ENCODE data around the gene RNF182. TPM values are rescaled to one million over a fixed set of nuclear protein-coding genes. Genes with fewer than 3 reads are reported as not detected.
"Not testable (repeated sequence)": the region's sequence is repeated elsewhere in the genome, so short reads cannot be mapped to it uniquely, and the experiment has no call there.

The RNF182 gene
- total RNA-seq, 1 donor from 2014 or later = 1.7 TPM

DNA sequence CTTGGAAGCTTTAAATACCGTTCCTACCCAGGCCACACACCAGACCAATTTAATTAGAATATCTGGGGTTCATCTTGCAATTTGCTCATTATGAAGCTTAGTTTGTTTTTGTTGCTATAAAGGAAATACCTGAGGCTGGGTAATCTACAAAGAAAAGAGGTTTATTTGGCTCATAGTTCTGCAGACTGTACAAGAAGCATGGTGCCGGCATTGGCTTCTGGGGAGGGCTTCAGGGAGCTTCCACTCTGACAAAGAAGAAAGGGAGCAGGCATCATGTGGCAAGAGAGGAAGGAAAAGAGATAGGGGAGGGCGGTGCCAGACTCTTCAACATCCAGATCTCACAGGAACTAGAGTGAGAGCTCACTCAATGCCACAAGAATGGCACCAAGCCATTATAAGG lies 73.6 kb downstream of the RNF182 start:
- DNase-seq (ENCODE audit: low spot score) = no peak

DNA sequence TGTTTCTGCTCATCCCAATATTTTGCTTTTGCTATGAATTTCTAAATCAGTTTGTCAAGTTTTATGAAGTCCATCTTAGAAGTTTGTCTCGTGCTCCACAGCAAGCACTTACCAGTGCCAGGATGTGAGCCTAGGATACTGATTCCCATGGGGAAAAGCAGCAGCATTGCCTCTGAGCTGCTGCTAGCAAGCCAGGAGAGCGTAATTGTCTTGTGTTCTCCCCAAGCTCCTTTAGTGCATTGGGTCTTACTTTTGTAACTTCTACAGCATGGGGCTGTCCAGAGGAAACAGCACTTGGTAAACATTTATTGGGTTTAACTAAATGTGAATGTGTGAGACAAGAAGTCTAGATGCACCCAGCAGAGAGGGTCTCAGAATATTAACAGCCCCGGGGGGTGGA lies 76.1 kb downstream of the RNF182 start:
- DNase-seq (ENCODE audit: low spot score) = no peak

DNA sequence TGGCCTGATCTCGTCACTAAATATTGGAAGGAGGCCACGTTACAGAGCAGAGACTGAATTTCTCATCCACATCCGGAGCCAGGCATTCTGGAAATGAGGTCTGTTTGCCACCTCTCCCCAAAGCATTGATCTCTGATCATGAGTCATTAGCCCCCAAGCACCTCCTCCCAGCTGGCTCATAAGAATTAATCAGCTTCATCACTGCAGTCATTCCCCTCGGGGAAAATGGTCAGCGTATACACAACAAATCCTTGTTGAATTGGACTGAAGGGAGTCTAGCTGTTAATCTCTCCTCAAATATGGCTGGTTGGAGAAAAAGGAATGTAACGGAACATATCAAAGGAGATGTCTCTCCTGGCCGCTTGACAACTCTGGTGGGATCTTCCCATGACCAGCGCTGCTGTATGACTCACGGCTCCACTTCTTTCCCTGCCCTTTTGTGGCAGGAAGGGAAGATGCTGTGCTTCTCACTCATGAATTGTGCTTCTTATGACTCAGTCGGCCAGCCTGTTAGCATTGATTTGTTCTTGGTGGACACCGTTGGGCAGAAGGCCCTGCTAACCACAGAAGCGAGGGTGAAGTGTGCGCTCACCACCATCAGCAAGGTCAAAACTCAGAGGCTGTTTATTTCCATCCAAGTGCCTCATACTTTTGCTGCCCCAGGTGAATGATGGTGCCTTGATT lies 76.7 kb downstream of the RNF182 start:
- no peak for DNase-seq (ENCODE audit: low spot score)

DNA sequence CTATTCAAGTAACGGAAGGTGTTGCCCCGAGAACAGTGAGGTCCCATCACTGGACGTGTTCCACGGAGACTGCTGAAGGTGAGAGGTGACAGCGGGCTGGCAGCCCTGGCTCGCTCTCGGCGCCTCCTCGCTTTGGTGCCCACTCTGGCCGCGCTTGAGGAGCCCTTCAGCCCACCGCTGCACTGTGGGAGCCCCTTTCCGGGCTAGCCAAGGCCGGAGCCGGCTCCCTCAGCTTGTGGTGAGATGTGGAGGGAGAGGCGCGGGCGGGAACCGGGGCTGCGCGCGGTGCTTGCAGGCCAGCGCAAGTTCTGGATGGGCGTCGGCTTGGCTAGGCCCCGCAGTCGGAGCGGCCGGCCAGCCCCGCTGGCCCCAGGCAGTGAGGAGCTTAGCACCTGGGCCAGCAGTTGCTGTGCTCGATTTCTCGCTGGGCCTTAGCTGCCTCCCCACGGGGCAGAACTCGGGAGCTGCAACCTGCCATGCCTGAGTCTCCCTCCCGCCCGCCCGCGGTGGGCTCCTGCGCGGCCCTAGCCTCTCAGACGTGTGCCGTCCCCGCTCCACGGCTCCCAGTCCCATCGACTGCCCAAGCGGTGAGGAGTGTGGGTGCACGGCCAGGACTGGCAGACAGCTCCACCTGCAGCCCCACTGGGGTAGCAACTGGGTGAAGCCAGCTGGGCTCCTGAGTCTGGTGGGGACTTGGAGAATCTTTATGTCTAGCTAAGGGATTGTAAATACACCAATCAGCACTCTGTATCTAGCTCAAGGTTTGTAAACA lies 77.6 kb downstream of the RNF182 start:
- no peak for DNase-seq (ENCODE audit: low spot score)

DNA sequence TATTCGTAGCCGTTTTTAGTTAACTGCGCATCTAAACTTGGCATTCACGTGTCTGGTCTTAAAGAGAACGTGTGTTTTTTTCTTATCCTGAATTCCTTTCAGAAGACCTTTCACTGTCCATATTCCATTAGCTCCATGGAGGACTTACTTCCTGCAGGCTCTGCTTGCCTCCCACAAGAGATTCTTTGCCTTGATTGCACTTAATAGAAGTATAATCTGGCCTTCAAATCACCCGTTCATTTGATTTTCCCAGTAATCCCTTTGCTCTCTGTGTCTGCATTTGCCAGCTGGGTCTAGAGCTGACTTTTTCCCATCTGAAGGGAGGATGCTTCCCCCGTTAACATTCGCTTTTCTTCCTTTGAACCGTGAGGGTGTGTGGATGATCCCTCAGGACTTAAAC lies 79.5 kb downstream of the RNF182 start:
- no peak for DNase-seq (ENCODE audit: low spot score)

DNA sequence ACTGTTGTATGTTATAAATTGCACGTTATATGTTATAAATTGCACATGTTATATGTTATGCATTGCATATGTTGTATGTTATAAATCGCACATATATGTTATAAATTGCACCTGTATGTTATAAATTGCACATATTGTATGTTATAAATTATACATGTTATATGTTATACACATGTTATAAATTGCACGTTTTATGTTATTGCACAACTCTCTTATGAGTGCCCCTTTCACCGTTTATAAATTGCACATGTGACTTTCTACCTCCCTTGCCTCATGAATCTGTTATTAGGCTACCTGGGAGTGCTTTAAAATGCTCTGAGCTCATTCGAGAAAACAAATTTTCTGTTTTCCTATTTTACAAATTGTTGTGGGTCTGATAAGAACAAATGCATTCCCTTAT lies 84.1 kb downstream of the RNF182 start:
- no peak for DNase-seq (ENCODE audit: low spot score)

DNA sequence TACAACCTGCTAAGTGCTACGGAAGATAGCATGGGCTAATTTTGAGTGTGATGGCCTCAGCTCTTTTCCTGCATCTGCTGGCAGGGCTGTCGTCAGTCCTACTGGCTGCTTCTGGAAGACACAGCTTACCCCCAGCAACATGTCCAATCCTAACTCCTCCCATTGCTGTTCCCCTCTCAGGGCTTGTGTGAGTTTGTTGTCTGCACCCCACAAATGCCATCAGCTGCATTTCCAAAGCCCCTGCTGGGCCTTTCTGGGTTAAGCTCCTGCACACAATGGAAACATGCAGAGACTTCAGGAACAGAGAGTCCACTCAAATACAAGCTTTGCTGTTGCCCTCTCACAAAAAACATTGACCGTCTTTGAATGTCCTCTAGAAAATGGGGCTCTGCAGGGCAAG lies 84.7 kb downstream of the RNF182 start:
- no peak for DNase-seq (ENCODE audit: low spot score)

DNA sequence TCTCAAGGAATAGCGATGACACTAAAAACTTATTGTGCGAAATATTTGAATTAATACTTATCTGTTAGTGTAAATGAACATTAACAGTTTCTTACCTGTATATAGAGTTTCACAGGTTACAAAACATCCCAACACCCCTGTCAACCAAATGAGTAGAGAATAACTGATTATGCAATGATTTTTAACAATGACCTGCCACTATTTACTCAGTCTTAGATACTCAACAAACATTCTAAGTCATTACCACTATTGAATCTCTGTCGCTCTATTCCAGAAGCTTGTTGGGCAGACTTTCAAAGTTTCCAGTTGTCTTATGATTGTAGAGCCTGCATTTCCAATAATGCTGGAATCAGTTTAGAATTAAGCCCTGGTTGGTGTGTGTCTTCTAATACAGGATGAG lies 85.5 kb downstream of the RNF182 start:
- no peak for DNase-seq (ENCODE audit: low spot score)

DNA sequence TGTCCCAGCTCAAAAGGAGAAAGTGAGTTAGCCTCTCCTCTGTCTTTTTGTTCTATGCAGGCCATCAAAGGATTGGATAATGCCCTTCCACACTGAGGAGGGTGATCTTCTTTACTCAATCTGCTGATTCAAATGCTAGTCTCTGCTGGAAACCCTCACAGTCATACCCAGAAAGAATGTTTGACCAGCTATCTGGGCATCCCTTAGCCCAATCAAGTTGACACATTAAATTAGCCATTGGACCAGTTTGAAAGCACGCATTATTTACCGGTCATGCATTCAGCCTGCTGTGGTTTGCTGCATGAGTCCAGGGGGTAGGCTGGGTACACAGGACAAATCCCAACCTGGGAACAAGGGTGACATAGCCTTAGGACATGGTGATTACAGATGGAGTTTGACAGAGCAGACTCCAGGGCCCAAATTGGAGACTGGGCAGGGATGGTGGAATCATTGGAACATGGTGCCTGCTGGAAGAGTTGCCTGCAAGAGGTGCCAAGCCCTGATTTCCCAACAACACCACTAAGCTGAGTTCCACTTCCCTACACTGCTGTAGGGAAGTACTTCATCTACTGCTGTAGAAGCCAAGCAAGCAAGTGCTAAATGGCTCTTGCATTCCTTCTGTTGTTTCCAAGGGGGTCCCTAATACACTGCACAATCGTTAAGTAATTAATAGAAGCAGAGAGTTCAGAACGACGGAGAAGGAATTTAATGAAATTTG lies 87.7 kb downstream of the RNF182 start:
- no peak for DNase-seq (ENCODE audit: low spot score)

DNA sequence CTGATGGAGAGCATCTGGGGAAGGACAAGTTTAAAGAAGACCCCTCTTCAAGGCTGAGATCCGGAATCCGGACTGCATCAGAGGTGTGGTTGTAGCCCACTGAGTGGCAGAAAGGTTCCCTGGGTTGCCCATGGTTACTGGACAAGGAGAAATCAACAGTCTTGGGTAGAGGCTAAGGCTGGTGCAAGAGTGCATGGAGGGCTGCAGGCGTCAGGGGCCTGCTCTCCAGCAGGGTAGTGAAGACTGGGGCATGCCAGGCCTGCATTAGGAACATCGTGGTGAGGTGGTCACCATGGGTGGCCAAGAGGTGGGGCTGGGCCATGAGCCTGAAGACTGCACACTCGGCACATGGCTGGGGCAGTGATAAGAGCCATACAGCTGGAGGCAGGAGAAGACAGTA lies 91.2 kb downstream of the RNF182 start:
- DNase-seq (ENCODE audit: low spot score) = no peak

DNA sequence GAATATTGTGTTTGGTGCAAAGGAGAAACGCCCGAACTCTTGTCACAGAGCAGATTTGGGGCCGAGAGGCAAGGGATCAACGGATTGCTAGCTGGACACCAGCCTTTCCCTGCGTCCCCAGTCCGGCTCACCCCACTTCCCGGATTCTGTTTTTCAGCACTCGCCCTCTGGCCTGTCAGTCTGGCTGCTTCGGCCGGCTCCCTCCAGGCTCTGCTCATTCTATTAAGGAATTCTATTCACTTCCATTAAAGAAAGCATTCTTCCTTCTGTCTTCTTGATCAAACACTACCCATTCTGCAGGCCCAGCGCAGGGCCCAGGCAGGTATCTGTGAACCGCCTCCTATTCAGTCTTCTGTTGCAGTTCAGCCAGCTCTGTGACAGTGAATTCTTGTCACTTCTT lies 91.7 kb downstream of the RNF182 start:
- no peak for DNase-seq (ENCODE audit: low spot score)

DNA sequence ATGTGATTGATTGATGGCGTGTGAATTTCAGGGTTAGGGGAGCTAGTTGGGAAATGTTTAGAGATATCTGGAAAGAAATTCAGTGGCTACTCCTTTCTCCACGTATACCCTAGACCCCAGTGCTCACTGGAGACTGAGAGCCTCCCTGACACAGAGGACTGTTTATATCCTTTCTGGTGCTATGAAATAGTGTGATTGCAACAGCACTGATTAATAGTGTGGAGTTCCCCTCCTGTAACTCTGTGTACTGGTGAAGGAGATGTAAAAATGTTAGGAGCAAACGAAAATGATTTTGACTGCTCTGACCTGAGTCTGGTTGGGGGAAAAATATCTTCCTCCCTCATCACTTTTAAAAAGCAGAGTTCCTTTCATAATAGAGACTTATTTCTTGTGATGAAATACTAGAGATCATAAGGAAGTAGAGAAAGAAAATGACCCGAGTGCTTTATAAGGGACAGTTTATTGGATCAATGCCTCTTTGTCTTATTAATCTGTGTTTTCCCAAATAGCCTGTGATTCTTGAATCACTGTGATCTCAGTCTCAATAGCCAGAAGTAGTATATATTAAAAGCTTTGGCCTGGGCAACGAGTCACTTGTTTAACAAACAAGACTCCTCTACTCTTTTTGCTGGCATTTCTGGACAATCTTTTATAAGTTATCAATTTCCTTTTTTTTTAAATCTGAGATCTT lies 92.3 kb downstream of the RNF182 start:
- DNase-seq (ENCODE audit: low spot score) = no peak

DNA sequence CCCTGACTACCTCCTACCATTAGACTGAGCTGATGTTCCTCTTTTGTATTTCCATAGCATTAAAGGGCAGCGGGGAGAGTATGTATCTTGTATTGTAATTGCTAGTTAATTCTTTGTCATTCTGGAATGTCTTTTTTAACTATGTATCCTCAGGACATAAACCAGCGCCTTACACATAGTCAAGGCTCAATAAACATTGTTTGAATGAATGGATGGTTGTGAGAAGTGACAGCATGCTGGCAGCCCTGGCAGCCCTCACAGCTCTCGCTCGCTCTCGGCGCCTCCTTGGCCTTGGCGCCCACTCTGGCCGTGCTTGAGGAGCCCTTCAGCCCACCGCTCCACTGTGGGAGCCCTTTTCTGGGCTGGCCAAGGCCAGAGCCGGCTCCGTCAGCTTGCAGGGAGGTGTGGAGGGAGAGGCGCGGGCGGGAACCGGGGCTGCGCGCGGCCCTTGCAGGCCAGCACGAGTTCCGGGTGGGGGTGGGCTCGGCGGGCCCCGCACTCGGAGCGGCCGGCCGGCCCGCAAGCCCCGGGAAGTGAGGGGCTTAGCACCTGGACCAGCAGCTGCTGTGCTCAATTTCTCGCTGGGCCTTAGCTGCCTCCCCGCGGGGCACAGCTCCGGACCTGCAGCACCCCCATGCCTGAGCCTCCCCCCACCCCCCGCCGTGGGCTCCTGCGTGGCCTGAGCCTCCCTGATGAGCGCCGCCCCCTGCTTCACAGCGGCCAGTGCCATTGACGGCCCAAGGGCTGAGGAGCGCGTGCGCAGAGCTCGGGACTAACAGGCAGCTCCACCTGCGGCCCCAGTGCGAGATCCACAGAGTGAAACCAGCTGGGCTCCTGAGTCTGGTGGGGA lies 93.1 kb downstream of the RNF182 start:
- no peak for DNase-seq (ENCODE audit: low spot score)

DNA sequence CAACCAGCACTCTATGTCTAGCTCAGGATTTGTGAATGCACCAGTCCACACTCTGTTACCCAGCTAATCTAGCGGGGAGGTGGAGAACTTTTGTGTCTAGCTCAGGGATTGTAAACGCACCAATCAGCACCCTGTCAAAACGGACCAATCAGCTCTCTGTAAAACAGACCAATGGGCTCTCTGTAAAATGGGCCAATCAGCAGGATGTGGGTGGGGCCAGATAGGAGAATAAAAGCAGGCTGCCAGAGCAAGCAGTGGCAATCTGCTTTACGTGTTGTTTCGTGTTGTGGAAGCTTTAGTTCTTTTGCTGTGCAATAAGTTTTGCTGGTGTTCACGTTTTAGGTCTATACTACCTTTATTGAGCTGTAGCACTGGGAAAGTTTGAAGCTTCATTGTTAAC lies 93.8 kb downstream of the RNF182 start:
- DNase-seq (ENCODE audit: low spot score) = not testable (repeated sequence)

DNA sequence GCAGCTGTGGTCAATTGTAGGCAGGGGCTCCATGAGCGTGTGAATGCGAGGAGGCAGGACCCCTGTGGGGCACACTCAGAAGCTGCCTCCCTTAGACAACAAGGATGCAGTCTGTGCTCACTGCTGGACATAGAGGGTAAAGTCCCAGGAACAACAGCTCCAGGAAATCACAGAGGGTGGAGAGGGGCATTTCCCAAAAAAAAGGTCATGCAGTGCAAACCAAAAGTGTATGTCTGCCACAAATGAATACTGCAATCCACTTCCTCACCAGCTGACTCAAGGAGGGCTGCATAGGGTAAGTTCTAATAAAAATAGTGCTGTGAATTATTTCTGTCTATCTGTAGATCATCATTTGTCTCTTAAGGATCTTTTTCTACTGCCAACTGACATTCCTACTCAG lies 95.8 kb downstream of the RNF182 start:
- no peak for DNase-seq (ENCODE audit: low spot score)

DNA sequence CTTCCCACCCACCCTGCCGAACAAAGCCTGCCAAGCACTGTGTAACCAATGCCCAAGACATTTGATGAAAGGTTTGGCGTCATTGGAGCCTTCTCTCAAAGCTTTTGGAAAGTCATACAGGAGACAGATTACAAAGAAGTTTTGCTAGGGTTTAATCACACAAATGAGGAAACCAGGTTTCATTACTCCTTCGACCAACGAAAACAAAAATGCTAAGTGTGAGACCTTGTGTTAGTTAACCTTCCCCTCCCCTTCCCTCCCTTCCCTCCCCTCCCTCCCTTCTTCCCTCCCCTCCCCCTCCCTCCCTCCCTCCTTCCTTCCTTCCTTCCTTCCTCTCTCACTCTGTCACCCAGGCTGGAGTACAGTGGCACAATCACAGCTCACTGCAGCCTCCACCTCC lies 96.7 kb downstream of the RNF182 start:
- DNase-seq (ENCODE audit: low spot score) = no peak

DNA sequence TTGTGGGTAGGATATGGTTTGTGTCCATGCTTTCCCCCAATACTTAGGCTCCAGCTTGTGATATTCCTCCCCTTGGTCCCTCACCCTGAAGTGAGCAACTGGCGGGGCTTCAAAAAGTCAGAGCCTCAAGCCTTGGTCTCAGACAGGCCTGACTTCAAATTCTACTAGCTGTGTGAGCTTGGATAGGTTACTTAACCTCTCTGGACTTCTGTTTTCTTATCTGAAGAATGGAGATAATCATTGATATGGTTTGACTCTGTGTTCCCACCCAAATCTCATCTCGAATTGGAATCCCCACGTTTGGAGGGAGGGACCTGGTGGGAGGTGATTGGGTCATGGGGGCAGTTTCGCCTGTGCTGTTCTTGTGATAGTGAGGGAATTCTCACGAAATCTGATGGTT lies 97.9 kb downstream of the RNF182 start:
- no peak for DNase-seq (ENCODE audit: low spot score)

DNA sequence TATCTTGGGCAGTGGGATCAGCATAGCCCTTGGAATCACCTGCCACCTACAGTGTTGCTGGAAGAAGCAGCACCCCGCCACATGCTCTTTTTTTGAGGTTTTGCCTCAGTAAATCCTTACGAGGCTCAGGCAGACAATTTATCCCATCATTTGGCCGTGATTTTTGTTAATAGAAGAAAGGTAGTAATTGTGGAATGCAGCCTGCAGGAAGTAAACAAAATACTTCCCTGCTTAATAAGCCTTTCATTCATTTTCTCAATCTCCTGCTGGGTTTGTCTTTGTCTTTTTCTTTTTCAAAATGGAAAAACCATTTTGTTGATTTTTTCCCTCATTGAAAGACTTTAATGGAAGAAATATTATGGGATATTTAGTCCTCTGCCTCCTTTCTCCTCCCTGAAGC lies 99.1 kb downstream of the RNF182 start:
- DNase-seq (ENCODE audit: low spot score) = no peak

DNA sequence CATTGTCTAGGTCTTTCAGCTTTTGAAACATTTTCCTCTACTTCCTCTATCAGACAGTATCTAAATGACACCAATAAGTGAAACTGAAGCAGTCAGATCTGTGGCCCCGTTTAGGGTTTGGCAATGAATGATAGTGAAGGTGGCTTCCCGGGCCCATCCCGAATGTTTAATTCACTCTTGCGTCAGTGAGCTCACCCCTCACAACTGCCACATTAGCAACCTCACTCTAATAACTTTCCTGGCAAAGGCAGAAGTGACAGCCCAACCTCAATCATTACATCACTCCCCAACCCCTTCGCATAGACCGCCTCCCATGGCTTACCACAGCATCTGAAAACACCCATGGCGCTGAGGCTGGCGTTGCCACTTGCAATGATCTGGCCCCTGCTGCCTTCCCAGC lies 100.4 kb downstream of the RNF182 start:
- no peak for DNase-seq (ENCODE audit: low spot score)

DNA sequence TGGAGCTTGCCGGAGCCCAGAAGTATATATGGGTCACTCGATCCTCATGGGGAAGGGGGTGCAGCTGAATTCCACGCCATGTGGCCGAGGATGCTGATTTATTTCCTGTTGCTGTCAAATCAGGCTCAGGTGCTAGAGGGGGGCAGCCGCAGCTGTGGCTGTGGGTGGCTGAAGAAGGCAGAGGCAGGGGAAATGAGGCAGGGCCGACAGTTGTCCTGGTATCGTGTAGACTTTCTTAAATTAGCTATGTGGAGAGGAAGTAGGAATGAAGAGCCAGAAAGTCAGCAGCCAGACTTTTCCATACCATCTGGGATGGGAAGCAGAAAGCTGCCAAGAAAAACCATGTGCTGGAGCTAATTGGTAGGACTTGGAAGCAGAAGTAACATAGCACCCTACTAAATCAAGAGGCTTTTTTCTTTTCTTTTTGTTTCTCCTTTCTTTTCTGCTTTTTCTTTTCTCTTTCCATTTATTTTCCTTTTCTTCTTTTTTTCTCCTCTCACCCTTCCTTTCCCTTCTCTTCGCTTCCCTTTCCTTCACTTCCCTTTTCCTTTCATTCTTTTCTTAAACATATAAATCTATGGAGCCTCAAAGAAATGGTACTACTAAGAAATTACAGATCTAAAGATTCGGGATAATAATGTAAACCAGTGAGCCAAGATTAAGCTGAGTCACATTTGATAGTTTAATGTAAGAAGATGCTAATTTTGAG lies 102.2 kb downstream of the RNF182 start:
- no peak for DNase-seq (ENCODE audit: low spot score)

Data from mesenteric fat pad (tissue), 1 donor.